Hypothalamus (tissue), 51 donors: ENCODE data around the gene TBC1D13.
"Not testable (repeated sequence)": the region's sequence is repeated elsewhere in the genome, so short reads cannot be mapped to it uniquely, and the experiment has no call there.

Source experiments
- DNase-seq, 51 donors: peaks; one replicate each; lab custom pipeline; 2025; lab: John Stamatoyannopoulos, UW

The TBC1D13 gene, protein sequence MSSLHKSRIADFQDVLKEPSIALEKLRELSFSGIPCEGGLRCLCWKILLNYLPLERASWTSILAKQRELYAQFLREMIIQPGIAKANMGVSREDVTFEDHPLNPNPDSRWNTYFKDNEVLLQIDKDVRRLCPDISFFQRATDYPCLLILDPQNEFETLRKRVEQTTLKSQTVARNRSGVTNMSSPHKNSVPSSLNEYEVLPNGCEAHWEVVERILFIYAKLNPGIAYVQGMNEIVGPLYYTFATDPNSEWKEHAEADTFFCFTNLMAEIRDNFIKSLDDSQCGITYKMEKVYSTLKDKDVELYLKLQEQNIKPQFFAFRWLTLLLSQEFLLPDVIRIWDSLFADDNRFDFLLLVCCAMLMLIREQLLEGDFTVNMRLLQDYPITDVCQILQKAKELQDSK

GRCh38 chr9:128786681-128787601 is at the start of gene TBC1D13:
TSS of gene TBC1D13 (plus strand) at chr9:128787253. CDS start at chr9:128787354, 101 bp downstream.
- peak; percentile 43 to 93 (median 82) for DNase-seq

DNA sequence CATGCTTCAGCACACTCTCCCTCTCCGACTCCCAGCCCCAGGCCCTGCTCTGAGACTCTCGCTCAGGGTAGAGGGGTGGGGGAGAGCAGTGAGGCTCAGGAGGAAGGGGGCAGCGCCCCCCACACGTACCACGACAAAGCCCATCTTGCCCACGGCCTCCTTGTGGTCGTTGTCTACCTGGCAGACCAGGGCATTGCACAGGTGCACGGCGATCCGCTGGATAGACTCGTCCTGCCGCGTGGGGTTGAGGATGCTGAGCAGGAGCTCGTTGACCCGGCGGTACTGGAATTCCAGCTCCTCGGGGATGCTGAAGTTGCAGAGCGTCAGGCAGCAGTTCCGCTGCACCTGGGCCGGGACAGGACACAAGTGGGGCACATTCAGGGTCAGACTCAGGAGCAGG is 44.7 kb upstream of the TBC1D13 start:
- DNase-seq, result no peak

DNA sequence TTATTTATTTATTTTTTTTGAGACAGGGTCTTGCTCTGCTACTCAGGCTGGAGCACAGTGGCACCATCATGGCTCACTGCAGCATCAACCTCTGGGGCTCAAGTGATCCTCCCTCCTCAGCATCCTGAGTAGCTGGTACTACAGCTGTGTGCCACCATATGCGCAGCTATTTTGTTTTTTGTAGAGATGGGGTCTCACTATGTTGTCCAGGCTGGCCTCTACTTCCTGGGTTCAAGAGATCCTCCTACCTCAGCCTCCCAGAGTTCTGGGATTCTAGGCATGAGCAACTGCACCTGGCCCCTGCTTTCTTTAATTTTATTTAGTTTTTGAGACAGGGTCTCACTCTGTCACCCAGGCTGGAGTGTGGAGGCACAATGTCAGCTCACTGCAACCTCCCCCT is 43.6 kb upstream of the TBC1D13 start:
- no peak for DNase-seq

- DNase-seq, result no peak
Measured at GRCh38 chr9:128747241-128747640, 39.8 kb upstream of the TBC1D13 start.

- DNase-seq, result no peak
Measured at GRCh38 chr9:128750926-128751595, 36.0 kb upstream of the TBC1D13 start.

DNA sequence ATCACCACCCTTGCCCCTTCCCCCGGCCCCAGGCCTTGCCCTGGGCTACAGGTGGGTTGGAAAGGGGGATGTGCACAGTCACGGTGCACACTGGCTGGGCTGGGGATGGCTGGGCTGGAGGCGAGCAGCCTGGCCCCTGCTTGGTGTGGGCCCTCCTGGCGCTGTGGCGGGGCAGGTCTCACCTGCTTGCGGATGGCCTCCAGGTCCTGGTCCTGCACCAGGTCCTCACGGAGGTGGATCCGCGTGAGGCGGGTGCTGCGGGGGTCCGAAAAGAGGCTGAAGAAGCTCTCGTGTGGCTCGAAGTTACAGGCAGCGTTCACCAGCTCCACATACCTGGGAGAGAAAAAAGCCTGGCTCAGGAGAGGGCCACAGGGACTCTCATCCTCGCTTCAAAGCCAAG is 33.4 kb upstream of the TBC1D13 start:
- no peak for DNase-seq

DNA sequence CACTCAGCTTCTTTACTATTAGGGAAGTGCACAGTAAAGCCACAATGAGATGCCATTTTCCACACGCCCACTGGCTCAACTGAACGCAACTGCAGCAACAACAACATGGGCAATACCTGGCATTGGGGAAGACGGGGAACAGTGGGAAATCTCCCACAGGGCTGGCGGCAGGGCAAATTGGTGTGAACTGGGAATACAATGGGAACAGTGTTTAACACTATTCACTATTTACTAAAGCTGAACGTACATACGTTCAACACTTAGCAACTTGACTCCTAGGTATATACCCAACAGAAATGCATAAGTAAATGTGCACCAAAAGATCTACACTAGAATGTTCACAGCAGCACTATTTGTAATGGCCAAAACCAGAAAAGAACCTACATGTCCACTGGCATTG is 29.5 kb upstream of the TBC1D13 start:
- DNase-seq, result no peak

DNA sequence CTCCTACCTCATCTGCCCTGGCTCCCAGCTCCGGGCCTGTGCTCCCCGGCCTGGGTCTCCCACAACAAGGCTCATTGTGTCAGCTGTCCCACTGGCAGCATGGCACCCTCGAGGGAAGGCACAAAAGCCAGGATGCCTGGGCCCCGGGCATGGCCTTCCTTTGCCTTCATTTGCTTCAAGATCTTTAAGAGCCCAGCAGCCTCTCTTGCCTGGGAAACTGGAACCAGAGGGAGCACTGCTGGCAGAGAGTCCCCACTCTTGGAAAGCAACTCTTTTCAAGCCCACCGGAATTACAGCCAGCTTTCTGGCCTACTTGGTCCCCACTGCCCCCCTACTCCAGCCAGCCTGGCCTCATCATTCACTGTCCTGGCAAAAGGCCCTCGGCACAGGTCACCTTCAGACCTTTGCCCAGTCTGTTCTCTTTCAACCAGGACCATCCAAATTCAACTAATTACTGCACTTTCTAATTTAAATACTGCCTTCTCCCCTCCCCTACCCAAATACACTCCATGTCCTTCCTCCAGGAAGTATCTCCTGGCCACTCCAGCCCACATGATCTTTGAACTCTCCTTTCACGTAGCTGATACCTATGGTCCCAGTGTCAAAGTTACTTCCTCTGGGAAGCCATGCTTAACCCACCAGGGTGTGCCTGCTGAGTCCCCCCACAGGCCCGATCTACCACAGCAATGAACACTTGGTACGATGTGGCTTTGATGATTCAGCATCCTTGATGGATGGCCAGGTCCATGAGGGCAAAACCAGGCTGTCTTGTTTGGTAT is 24.2 kb upstream of the TBC1D13 start:
- peak in 8 of 51 donors; percentile 4 to 40 (median 20) for DNase-seq

DNA sequence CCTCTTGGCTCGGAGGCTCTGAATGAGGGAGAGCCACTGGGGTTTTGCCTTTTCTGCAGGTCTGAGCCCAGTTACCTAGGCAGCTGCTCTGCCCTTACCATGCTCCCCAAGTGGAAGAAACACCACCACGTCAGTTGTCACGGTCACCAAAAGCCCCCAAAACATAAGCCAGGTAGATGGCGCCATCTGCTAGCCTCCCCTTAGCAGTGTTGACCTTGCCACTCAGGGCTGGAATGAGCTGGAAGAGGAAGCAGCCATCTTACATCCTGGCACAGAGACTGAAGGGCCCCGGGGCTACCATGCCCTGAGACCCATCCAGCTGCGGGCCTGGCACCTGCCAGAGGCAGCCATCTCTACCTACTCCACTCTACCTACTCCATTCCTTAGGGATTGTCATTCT is 22.7 kb upstream of the TBC1D13 start:
- DNase-seq, result no peak

- DNase-seq, result no peak
Measured at GRCh38 chr9:128765499-128765898, 21.6 kb upstream of the TBC1D13 start.

DNA sequence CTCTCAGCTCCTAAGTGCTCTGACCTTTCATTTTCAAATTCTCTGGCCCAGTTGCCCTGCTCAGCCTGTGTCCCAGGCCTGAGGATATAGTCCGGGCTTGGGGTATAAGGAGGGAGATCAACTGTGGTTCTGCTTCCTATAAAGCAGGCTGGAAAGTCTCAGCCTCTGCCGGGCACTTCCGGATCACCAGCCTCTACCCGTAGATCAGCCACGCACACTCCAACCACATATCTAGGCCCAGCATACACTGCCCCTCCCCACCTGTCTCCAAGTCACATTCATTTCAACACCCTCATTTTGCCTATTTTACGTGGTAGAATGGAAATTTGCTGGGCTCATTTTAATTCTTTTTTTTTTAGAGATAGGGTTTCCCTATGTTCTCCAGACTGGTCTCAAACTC is 18.4 kb upstream of the TBC1D13 start:
- DNase-seq, result no peak

GRCh38 chr9:128770286-128771030 is 16.6 kb upstream of the TBC1D13 start:
- DNase-seq, result no peak

DNA sequence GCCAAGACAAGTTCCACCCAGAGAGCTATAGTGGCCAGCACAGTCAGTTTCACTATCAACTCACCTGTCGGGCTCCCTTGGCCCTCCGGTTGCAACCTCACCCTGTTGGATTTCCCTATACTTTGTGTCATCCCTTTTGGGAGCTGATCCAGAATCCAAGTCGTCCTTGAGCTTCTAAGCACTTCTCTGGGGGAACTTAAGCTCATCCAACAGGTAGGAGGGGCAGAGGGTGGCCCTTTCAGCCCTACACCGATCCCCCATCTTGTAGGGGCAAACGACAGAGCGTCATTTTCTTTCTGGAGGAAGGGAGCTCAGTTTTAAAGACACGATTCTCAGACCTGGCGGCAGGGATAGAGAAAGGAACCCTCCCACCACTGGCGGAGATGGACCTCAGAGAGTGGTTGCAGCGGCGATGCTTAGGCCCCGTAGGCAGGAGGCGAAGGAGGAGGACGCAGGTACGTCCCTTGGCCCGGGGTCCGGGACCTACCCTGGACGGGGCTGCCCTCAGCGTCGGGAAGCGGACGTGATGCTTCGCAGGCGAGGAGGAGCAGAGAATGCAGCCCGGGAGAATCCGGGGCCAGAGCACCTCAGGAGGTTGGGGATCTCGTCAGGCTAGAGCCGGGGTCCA is 15.8 kb upstream of the TBC1D13 start:
- peak in 10 of 51 donors; percentile 32 to 68 (median 47) for DNase-seq

GRCh38 chr9:128771745-128772519 is 15.1 kb upstream of the TBC1D13 start, which contains the start of gene ZER1:
TSS of gene ZER1 (minus strand) at chr9:128771927. CDS start at chr9:128755565, 16,362 bp downstream.
- peak; percentile 59 to 96 (median 86) for DNase-seq

DNA sequence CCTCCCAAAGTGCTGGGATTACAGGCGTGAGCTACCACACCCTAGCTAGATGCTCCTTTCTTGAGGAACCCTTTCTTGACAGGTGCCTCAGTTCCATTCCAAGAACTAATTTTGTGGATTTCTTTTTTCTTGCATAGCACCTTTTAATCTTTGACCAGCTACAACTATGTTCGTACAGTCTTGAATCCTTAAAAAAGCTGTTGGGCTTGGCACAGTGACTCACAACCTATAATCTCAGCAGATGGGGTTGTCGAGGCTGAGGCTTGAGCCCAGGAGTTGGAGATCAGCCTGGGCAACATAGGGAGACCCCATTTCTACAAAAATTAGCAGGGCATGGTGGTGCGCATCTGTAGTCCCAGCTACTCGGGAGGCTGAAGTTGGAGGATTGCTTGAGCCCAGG is 14.0 kb upstream of the TBC1D13 start:
- no peak for DNase-seq

GRCh38 chr9:128774804-128775203 is 12.2 kb upstream of the TBC1D13 start:
- DNase-seq, result no peak

- DNase-seq, result not testable (repeated sequence)
Measured at GRCh38 chr9:128780093-128780492, 7.0 kb upstream of the TBC1D13 start.
